ENCODE results near the gene SUN3. TPM values are rescaled to one million over a fixed set of nuclear protein-coding genes. Genes with fewer than 3 reads are reported as not detected.

The SUN3 gene
- total RNA-seq, 1 experiment from 2014 or later = not detected

GRCh38 chr7:47991741-47992311 is 37.1 kb downstream of the SUN3 start (continued):
- TF ChIP-seq STAT6 (CRISPR knock-in tag; conservative IDR thresholded peaks at IDR 0.05; ENCODE audit: low read depth) (no peak), ATF6 (CRISPR knock-in tag; IDR thresholded peaks at IDR 0.05) (no peak), MLX (CRISPR knock-in tag; IDR thresholded peaks at IDR 0.05) (no peak), USF2 (CRISPR knock-in tag; IDR thresholded peaks at IDR 0.05) (peak; percentile 42; the same call in 1 of the 2 replicates), ZNF396 (CRISPR knock-in tag; IDR thresholded peaks at IDR 0.05; ENCODE audit: borderline replicate concordance) (no peak), ZNF317 (CRISPR knock-in tag; IDR thresholded peaks at IDR 0.05; ENCODE audit: borderline replicate concordance, low read depth) (no peak), GTF2I (CRISPR knock-in tag; conservative IDR thresholded peaks at IDR 0.05) (0 out of 2 replicates have a peak, but pooled peaks have one; percentile 4), ZNF671 (CRISPR knock-in tag; IDR thresholded peaks at IDR 0.05) (no peak), SMAD3 (CRISPR knock-in tag; IDR thresholded peaks at IDR 0.05; ENCODE audit: borderline replicate concordance) (0 out of 2 replicates have a peak, but pooled peaks have one; percentile 39), CDX4 (CRISPR knock-in tag; IDR thresholded peaks at IDR 0.05; ENCODE audit: borderline replicate concordance) (no peak), TP53 (CRISPR knock-in tag; IDR thresholded peaks at IDR 0.05) (0 out of 2 replicates have a peak, but pooled peaks have one; percentile 37), NFE2L1 (CRISPR knock-in tag; IDR thresholded peaks at IDR 0.05) (no peak), ETV6 (CRISPR knock-in tag; IDR thresholded peaks at IDR 0.05) (no peak), ZNF138 (CRISPR knock-in tag; conservative IDR thresholded peaks at IDR 0.05) (0 out of 2 replicates have a peak, but pooled peaks have one; percentile 30), CREB1 (CRISPR knock-in tag; IDR thresholded peaks at IDR 0.05) (no peak), IRF1 (CRISPR knock-in tag; IDR thresholded peaks at IDR 0.05) (no peak), JAZF1 (CRISPR knock-in tag; IDR thresholded peaks at IDR 0.05) (no peak), NFATC4 (CRISPR knock-in tag; IDR thresholded peaks at IDR 0.05) (no peak), ZBTB21 (CRISPR knock-in tag; IDR thresholded peaks at IDR 0.05; ENCODE audit: borderline replicate concordance) (peak; percentile 85), CBFB (CRISPR knock-in tag; IDR thresholded peaks at IDR 0.05; ENCODE audit: low read depth) (no peak), ZNF219 (CRISPR knock-in tag; IDR thresholded peaks at IDR 0.05; ENCODE audit: borderline replicate concordance) (no peak), HMGXB4 (CRISPR knock-in tag; IDR thresholded peaks at IDR 0.05) (no peak), PRDM15 (CRISPR knock-in tag; IDR thresholded peaks at IDR 0.05) (no peak), ATF2 (CRISPR knock-in tag; IDR thresholded peaks at IDR 0.05; ENCODE audit: borderline replicate concordance, low read depth) (no peak)
